Transverse colon (tissue), 3 donors: ENCODE data around the gene TFB2M.

Experiments used
- EP300 ChIP-seq: sonication (generic); formaldehyde crosslinking; IDR thresholded peaks from one replicate; pipeline ENCODE4 v1.6.1; 2017; ENCODE audit warnings: antibody characterized with exemption, low read depth
- TF ChIP-seq, protein P1 (sequence below), 5 experiments: fragments of 200-600 bp in 3 of 5; fragments of 450-650 bp in 2 of 5; sonication (generic) in 3 of 5; IDR thresholded peaks; 1 replicate in 2 of 5; 2 replicates in 3 of 5; pipeline ENCODE4 v1.5.1; 2016 to 2017; ENCODE audit warnings: antibody characterized with exemption in 5 of 5, inconsistent platforms in 3 of 5, mild to moderate bottlenecking in 2 of 5, moderate library complexity in 1 of 5

DNA sequence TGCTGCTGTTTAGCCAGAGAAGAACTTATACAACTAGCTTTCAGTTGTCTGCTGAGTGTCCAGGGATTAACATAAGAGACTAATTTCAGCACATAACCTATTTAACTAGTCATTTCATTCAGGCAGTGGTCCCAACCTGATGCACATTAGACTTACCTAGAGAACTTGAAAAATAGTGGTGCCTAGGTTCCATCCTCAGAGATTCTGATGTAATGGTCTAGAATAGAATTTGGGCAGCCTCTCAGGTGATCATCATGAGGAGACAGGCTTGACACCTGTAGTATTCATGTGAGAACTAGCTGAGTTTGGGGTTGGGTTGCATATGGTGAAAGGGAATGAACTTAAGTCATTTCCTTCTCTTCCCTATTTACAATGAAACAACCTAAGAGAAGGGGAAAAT, 25.0 kb upstream of the TFB2M start:
- no peak for TF ChIP-seq EP300
- TF ChIP-seq, protein P1, sequence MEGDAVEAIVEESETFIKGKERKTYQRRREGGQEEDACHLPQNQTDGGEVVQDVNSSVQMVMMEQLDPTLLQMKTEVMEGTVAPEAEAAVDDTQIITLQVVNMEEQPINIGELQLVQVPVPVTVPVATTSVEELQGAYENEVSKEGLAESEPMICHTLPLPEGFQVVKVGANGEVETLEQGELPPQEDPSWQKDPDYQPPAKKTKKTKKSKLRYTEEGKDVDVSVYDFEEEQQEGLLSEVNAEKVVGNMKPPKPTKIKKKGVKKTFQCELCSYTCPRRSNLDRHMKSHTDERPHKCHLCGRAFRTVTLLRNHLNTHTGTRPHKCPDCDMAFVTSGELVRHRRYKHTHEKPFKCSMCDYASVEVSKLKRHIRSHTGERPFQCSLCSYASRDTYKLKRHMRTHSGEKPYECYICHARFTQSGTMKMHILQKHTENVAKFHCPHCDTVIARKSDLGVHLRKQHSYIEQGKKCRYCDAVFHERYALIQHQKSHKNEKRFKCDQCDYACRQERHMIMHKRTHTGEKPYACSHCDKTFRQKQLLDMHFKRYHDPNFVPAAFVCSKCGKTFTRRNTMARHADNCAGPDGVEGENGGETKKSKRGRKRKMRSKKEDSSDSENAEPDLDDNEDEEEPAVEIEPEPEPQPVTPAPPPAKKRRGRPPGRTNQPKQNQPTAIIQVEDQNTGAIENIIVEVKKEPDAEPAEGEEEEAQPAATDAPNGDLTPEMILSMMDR (IDR thresholded peaks at IDR 0.05), result no peak
